CD4-positive, alpha-beta T cell treated with Interferon gamma for 1 hour (primary cell): Measurements from ENCODE around the gene NPAS3.

Experiments
- DNase-seq: peaks from one replicate; pipeline ENCODE4 v3.0.0-alpha.2; 2020

Gene NPAS3

GRCh38 chr14:33017016-33017415, 78.3 kb downstream of the NPAS3 start:
- no peak for DNase-seq

- no peak for DNase-seq
Measured at GRCh38 chr14:33019346-33019745, 80.7 kb downstream of the NPAS3 start.

- no peak for DNase-seq
Measured at GRCh38 chr14:33026850-33027430, 88.3 kb downstream of the NPAS3 start.

- no peak for DNase-seq
Measured at GRCh38 chr14:33029511-33029910, 90.8 kb downstream of the NPAS3 start.

- DNase-seq: no peak
Measured at GRCh38 chr14:33030386-33030785, 91.7 kb downstream of the NPAS3 start.

- no peak for DNase-seq
Measured at GRCh38 chr14:33035416-33036194, 96.9 kb downstream of the NPAS3 start.

GRCh38 chr14:33039311-33039710, 100.6 kb downstream of the NPAS3 start:
- no peak for DNase-seq

GRCh38 chr14:33040372-33041140, 101.9 kb downstream of the NPAS3 start:
- DNase-seq: no peak

GRCh38 chr14:33042591-33042990, 103.9 kb downstream of the NPAS3 start:
- DNase-seq: no peak

- DNase-seq: no peak
Measured at GRCh38 chr14:33045760-33046159, 107.1 kb downstream of the NPAS3 start.

GRCh38 chr14:33052943-33053342, 114.3 kb downstream of the NPAS3 start:
- DNase-seq: no peak

GRCh38 chr14:33056213-33056612, 117.5 kb downstream of the NPAS3 start:
- DNase-seq: no peak

- DNase-seq: no peak
Measured at GRCh38 chr14:33057585-33057984, 118.9 kb downstream of the NPAS3 start.

GRCh38 chr14:33061667-33062325, 123.1 kb downstream of the NPAS3 start:
- DNase-seq: no peak

- no peak for DNase-seq
Measured at GRCh38 chr14:33062476-33062875, 123.8 kb downstream of the NPAS3 start.

- DNase-seq: no peak
Measured at GRCh38 chr14:33062881-33063280, 124.2 kb downstream of the NPAS3 start.

GRCh38 chr14:33063521-33063920, 124.8 kb downstream of the NPAS3 start:
- DNase-seq: no peak

- DNase-seq: no peak
Measured at GRCh38 chr14:33065634-33066033, 127.0 kb downstream of the NPAS3 start.

- DNase-seq: no peak
Measured at GRCh38 chr14:33068040-33068439, 129.4 kb downstream of the NPAS3 start.

GRCh38 chr14:33068626-33069025, 129.9 kb downstream of the NPAS3 start:
- DNase-seq: no peak

GRCh38 chr14:33070475-33070874, 131.8 kb downstream of the NPAS3 start:
- no peak for DNase-seq

GRCh38 chr14:33073023-33073422, 134.3 kb downstream of the NPAS3 start:
- DNase-seq: no peak

GRCh38 chr14:33081259-33081658, 142.6 kb downstream of the NPAS3 start:
- no peak for DNase-seq
